Measurements from ENCODE around the gene VPS52.

DNA sequence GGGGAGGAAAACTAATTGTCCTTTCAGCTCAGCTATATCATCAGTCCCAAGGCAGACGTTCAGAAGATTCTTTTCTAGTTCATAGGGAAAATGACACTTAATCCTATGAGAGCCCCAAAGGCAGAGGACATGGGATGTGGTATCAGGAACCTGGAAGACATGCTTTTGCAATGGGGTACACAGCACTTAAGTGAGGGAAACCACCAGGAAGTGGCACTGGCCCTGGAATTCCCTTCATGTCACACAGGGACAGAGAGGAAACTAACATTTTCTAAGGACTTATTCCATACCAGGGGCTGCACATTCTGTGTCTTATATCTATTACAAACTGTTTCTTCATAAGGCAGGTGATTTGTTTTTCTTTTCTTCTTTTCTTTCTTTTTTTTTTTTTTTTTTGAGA, 28.2 kb downstream of the VPS52 start:
- TF ChIP-seq, protein P1, sequence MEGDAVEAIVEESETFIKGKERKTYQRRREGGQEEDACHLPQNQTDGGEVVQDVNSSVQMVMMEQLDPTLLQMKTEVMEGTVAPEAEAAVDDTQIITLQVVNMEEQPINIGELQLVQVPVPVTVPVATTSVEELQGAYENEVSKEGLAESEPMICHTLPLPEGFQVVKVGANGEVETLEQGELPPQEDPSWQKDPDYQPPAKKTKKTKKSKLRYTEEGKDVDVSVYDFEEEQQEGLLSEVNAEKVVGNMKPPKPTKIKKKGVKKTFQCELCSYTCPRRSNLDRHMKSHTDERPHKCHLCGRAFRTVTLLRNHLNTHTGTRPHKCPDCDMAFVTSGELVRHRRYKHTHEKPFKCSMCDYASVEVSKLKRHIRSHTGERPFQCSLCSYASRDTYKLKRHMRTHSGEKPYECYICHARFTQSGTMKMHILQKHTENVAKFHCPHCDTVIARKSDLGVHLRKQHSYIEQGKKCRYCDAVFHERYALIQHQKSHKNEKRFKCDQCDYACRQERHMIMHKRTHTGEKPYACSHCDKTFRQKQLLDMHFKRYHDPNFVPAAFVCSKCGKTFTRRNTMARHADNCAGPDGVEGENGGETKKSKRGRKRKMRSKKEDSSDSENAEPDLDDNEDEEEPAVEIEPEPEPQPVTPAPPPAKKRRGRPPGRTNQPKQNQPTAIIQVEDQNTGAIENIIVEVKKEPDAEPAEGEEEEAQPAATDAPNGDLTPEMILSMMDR (IDR thresholded peaks at IDR 0.05; ENCODE audit: insufficient read depth, low read length), result no peak
- TF ChIP-seq POLR2AphosphoS5 (IDR thresholded peaks at IDR 0.05; ENCODE audit: low read depth), result no peak
- TF ChIP-seq, protein P2, sequence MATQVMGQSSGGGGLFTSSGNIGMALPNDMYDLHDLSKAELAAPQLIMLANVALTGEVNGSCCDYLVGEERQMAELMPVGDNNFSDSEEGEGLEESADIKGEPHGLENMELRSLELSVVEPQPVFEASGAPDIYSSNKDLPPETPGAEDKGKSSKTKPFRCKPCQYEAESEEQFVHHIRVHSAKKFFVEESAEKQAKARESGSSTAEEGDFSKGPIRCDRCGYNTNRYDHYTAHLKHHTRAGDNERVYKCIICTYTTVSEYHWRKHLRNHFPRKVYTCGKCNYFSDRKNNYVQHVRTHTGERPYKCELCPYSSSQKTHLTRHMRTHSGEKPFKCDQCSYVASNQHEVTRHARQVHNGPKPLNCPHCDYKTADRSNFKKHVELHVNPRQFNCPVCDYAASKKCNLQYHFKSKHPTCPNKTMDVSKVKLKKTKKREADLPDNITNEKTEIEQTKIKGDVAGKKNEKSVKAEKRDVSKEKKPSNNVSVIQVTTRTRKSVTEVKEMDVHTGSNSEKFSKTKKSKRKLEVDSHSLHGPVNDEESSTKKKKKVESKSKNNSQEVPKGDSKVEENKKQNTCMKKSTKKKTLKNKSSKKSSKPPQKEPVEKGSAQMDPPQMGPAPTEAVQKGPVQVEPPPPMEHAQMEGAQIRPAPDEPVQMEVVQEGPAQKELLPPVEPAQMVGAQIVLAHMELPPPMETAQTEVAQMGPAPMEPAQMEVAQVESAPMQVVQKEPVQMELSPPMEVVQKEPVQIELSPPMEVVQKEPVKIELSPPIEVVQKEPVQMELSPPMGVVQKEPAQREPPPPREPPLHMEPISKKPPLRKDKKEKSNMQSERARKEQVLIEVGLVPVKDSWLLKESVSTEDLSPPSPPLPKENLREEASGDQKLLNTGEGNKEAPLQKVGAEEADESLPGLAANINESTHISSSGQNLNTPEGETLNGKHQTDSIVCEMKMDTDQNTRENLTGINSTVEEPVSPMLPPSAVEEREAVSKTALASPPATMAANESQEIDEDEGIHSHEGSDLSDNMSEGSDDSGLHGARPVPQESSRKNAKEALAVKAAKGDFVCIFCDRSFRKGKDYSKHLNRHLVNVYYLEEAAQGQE (IDR thresholded peaks at IDR 0.05; ENCODE audit: insufficient replicate concordance, low read depth), result no peak

Data from HL-60 (cell line).